Neuronal stem cell (in vitro differentiated cells): ENCODE results near the gene WDR83.

Experiments
- DNase-seq: peaks from one replicate; pipeline ENCODE4 v3.0.0-alpha.2; 2013; ENCODE audit warnings: low spot score
- H2AFZ ChIP-seq: one replicate; pipeline ENCODE4 v1.6.1; 2013; ENCODE audit warnings: mild to moderate bottlenecking, low read length, inconsistent platforms
- H2AK5ac ChIP-seq: 2 replicates; pipeline ENCODE4 v1.6.1; 2013; ENCODE audit warnings: low read depth, mild to moderate bottlenecking, inconsistent platforms, low read length, moderate library complexity, mixed read lengths
- H2BK120ac ChIP-seq: 2 replicates; pipeline ENCODE4 v1.6.1; 2013; ENCODE audit warnings: low read depth, mild to moderate bottlenecking, inconsistent platforms, low read length, moderate library complexity, mixed read lengths
- H2BK12ac ChIP-seq: one replicate; pipeline ENCODE4 v1.6.1; 2013; ENCODE audit warnings: low read length, inconsistent platforms
- H2BK15ac ChIP-seq: 2 replicates; pipeline ENCODE4 v1.6.1; 2013; ENCODE audit warnings: mild to moderate bottlenecking, low read length, inconsistent platforms, mixed read lengths
- H2BK5ac ChIP-seq: one replicate; pipeline ENCODE4 v1.6.1; 2013; ENCODE audit warnings: inconsistent platforms, mild to moderate bottlenecking, low read length, moderate library complexity
- H3K14ac ChIP-seq: one replicate; pipeline ENCODE4 v1.6.1; 2013; ENCODE audit warnings: low read length, inconsistent platforms
- H3K18ac ChIP-seq: 2 replicates; pipeline ENCODE4 v1.6.1; 2013; ENCODE audit warnings: low read length, inconsistent platforms
- H3K23ac ChIP-seq: 2 replicates; pipeline ENCODE4 v1.6.1; 2013; ENCODE audit warnings: low read depth, mild to moderate bottlenecking, mixed read lengths, low read length, inconsistent platforms; ENCODE audit not compliant: poor library complexity
- H3K27ac ChIP-seq: replicated peaks from 3 replicates; pipeline ENCODE4 v1.5.1; 2013; ENCODE audit warnings: low read length, inconsistent platforms
- H3K27me3 ChIP-seq, 3 experiments: 2 replicates each; pipeline ENCODE4 v1.6.1; 2013; ENCODE audit warnings: low read length in 3 of 3, mild to moderate bottlenecking in 2 of 3, inconsistent platforms in 1 of 3, low read depth in 1 of 3, mixed read lengths in 1 of 3, moderate library complexity in 1 of 3; ENCODE audit not compliant: control insufficient read depth in 3 of 3, insufficient read depth in 3 of 3
- H3K36me3 ChIP-seq, 2 donors: replicated peaks in 1 of 2; 2 replicates each; pipeline ENCODE4 v1.6.1; 2013; ENCODE audit warnings: low read length in 2 of 2; ENCODE audit not compliant: control insufficient read depth in 2 of 2, insufficient read depth in 2 of 2
- H3K4ac ChIP-seq: 2 replicates; pipeline ENCODE4 v1.6.1; 2013; ENCODE audit warnings: inconsistent platforms, mild to moderate bottlenecking, low read length, moderate library complexity
- H3K4me1 ChIP-seq, 2 donors: 1 replicate in 1 of 2; 2 replicates in 1 of 2; pipeline ENCODE4 v1.6.1; 2013; ENCODE audit warnings: low read length in 2 of 2, low read depth in 1 of 2; ENCODE audit not compliant: control insufficient read depth in 2 of 2, insufficient read depth in 1 of 2
- H3K4me2 ChIP-seq: one replicate; pipeline ENCODE4 v1.6.1; 2013; ENCODE audit warnings: mild to moderate bottlenecking, low read length, inconsistent platforms; ENCODE audit not compliant: insufficient read depth, poor library complexity, severe bottlenecking
- H3K4me3 ChIP-seq, 2 donors: 2 replicates each; pipeline ENCODE4 v1.5.1; 2013; ENCODE audit warnings: low read length in 2 of 2, mild to moderate bottlenecking in 2 of 2, inconsistent platforms in 1 of 2, moderate library complexity in 1 of 2
- H3K79me1 ChIP-seq: one replicate; pipeline ENCODE4 v1.6.1; 2013; ENCODE audit warnings: low read depth, mild to moderate bottlenecking, inconsistent platforms, low read length, moderate library complexity
- H3K9ac ChIP-seq: one replicate; pipeline ENCODE4 v1.6.1; 2013; ENCODE audit warnings: mild to moderate bottlenecking, low read depth, low read length, inconsistent platforms; ENCODE audit not compliant: poor library complexity
- H3K9me3 ChIP-seq, 2 donors: replicated peaks in 1 of 2; 2 replicates each; pipeline versions ENCODE3 to v1.6.1; 2013; ENCODE audit warnings: low read length in 2 of 2, mild to moderate bottlenecking in 2 of 2, inconsistent platforms in 1 of 2, low read depth in 1 of 2, mixed read lengths in 1 of 2, moderate library complexity in 1 of 2; ENCODE audit not compliant: control insufficient read depth in 2 of 2, insufficient read depth in 1 of 2
- H4K8ac ChIP-seq: one replicate; pipeline ENCODE4 v1.6.1; 2013; ENCODE audit warnings: low read depth, mild to moderate bottlenecking, inconsistent platforms, low read length, moderate library complexity
- H4K91ac ChIP-seq: one replicate; pipeline ENCODE4 v1.6.1; 2013; ENCODE audit warnings: low read length, low read depth, mild to moderate bottlenecking, inconsistent platforms; ENCODE audit not compliant: poor library complexity
- WGBS, 2 donors: extraction: QIAGEN DNeasy Blood & Tissue Kit; methylation state at CpG; one replicate each; pipeline ENCODE4 v1.1.7; 2013; ENCODE audit warnings: missing lambda C conversion rate in 2 of 2, mixed read lengths in 1 of 2; ENCODE audit not compliant: insufficient read length in 2 of 2, insufficient replicate concordance in 1 of 2; ENCODE audit errors: extremely low coverage in 2 of 2; 5-methylcytosine and 5-hydroxymethylcytosine counted together

The WDR83 gene

DNA sequence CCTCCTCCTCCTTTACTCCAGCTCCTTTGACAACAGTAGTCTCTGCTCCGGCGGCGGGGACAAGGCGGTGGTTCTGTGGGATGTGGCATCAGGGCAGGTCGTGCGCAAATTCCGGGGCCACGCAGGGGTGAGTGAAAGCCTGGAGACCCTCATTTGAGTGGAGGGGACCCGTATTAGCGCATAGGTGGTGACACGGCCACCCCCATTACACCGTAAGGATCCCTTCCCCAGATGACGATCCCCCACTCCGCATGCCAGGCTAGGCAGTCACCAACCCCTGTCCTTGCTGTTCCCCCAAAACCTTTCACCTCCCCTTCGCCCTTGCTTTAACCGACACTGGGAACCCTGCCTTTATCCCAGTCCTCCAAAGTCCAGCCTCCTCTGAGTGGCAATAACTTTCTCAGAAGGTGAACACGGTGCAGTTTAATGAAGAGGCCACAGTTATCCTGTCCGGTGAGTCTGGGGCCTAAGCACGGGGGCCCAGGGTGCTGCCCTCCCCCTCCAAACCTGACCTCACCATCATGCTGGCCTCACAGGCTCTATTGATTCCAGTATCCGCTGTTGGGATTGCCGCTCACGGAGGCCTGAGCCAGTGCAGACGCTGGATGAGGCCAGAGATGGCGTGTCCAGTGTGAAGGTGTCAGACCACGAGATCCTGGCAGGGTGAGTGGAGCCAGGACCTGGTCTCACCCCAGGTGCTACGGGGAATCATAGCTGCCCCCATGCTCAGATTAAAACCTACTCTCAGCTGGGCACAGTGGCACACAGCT, 3.7 kb downstream of the WDR83 start:
- no peak overlapping the region for H3K27ac ChIP-seq
- peak overlapping the region; percentile 78 to 92 for H3K4me3 ChIP-seq
- H2BK15ac ChIP-seq = no peak overlapping the region
- WGBS, 2 donors = no CpG with 5 or more reads among the region's 26 CpGs
- peak overlapping the region; percentile 88 for H3K18ac ChIP-seq
- peaks cover 30 to 53% of the 10 kb centered on the region in 2 donors for H3K36me3 ChIP-seq
- H2BK12ac ChIP-seq = no peak overlapping the region
- H3K23ac ChIP-seq = peak overlapping the region; percentile 97
- H4K91ac ChIP-seq = peak overlapping the region; percentile 58
- no peaks in the 10 kb centered on the region for H3K27me3 ChIP-seq
- no peaks in the 10 kb centered on the region for H3K9me3 ChIP-seq
- H4K8ac ChIP-seq = peak overlapping the region; percentile 87
- H2BK5ac ChIP-seq = peak overlapping the region; percentile 85
- no peak for DNase-seq
- peak overlapping the region; percentile 98 for H3K9ac ChIP-seq
- H3K14ac ChIP-seq = no peak overlapping the region
- H2AFZ ChIP-seq = peak overlapping the region; percentile 87
- H2AK5ac ChIP-seq = peak overlapping the region; percentile 92
- H3K4me1 ChIP-seq = peaks cover 17 to 25% of the 10 kb centered on the region in 2 donors
- peak overlapping the region; percentile 96 for H3K4me2 ChIP-seq
- no peak overlapping the region for H2BK120ac ChIP-seq
- H3K79me1 ChIP-seq = peaks cover 28% of the 10 kb centered on the region
- H3K4ac ChIP-seq = no peak overlapping the region

GRCh38 chr19:12672744-12673143, 6.1 kb downstream of the WDR83 start:
- Histone ChIP-seq H3K4me3 (no peak overlapping the region), H4K91ac (no peak overlapping the region), H2BK120ac (no peak overlapping the region), H3K23ac (no peak overlapping the region), H3K4me1 (peaks cover 12 to 16% of the 10 kb centered on the region in 2 donors), H2BK15ac (no peak overlapping the region), H4K8ac (no peak overlapping the region), H3K18ac (no peak overlapping the region), H2AFZ (no peak overlapping the region), H3K27ac (no peak overlapping the region), H3K9ac (no peak overlapping the region), H2AK5ac (no peak overlapping the region), H3K27me3 (no peaks in the 10 kb centered on the region), H3K4me2 (no peak overlapping the region), H3K79me1 (peaks cover 28% of the 10 kb centered on the region), H3K14ac (no peak overlapping the region), H3K4ac (no peak overlapping the region), H3K36me3 (peaks cover 48 to 70% of the 10 kb centered on the region in 2 donors), H2BK5ac (no peak overlapping the region), H3K9me3 (no peaks in the 10 kb centered on the region), H2BK12ac (no peak overlapping the region)
- no CpG with 5 or more reads among the region's 10 CpGs for WGBS, 2 donors
- DNase-seq = no peak

GRCh38 chr19:12675399-12675798, 8.8 kb downstream of the WDR83 start:
- H3K27me3 ChIP-seq = no peaks in the 10 kb centered on the region
- no peak overlapping the region for H3K4ac ChIP-seq
- H3K23ac ChIP-seq = peak overlapping the region; percentile 86
- H3K4me2 ChIP-seq = no peak overlapping the region
- no peak overlapping the region for H3K27ac ChIP-seq
- H4K91ac ChIP-seq = no peak overlapping the region
- peak overlapping the region in 1 of 2 donors; percentile 16 for H3K4me3 ChIP-seq
- no peak for DNase-seq
- H2BK15ac ChIP-seq = no peak overlapping the region
- peaks cover 58 to 87% of the 10 kb centered on the region in 2 donors for H3K36me3 ChIP-seq
- H3K9ac ChIP-seq = peak overlapping the region; percentile 15
- H2BK120ac ChIP-seq = no peak overlapping the region
- no peaks in the 10 kb centered on the region for H3K9me3 ChIP-seq
- no peak overlapping the region for H3K14ac ChIP-seq
- H2AK5ac ChIP-seq = no peak overlapping the region
- peaks cover 11% of the 10 kb centered on the region for H3K79me1 ChIP-seq
- H3K18ac ChIP-seq = no peak overlapping the region
- no peak overlapping the region for H2BK5ac ChIP-seq
- H2BK12ac ChIP-seq = no peak overlapping the region
- H4K8ac ChIP-seq = no peak overlapping the region
- no peak overlapping the region for H2AFZ ChIP-seq
- peaks cover 2 to 4% of the 10 kb centered on the region in 2 donors for H3K4me1 ChIP-seq
- WGBS, 2 donors = no CpG with 5 or more reads among the region's 10 CpGs

- Histone ChIP-seq H4K8ac (no peak overlapping the region), H2AK5ac (no peak overlapping the region), H3K9ac (no peak overlapping the region), H2BK12ac (no peak overlapping the region), H3K4ac (no peak overlapping the region), H3K14ac (no peak overlapping the region), H3K4me2 (no peak overlapping the region), H2BK15ac (no peak overlapping the region), H3K4me1 (peaks cover 0 to 2% of the 10 kb centered on the region in 2 donors), H4K91ac (no peak overlapping the region), H3K9me3 (no peaks in the 10 kb centered on the region), H2BK120ac (no peak overlapping the region), H2AFZ (no peak overlapping the region), H3K18ac (no peak overlapping the region), H3K79me1 (peaks cover 10% of the 10 kb centered on the region), H3K27me3 (no peaks in the 10 kb centered on the region), H3K36me3 (peaks cover 58 to 84% of the 10 kb centered on the region in 2 donors), H3K4me3 (no peak overlapping the region), H2BK5ac (no peak overlapping the region), H3K27ac (no peak overlapping the region), H3K23ac (no peak overlapping the region)
- WGBS, 2 donors = no CpG with 5 or more reads among the region's 15 CpGs
- DNase-seq = no peak
Measured at GRCh38 chr19:12675940-12676339, 9.3 kb downstream of the WDR83 start.
